Measurements from ENCODE around the gene KIF21B. TPM values are rescaled to one million over a fixed set of nuclear protein-coding genes. Genes with fewer than 3 reads are reported as not detected.

The KIF21B gene
- total RNA-seq, 1 experiment from 2014 or later, result 0.60 TPM

GRCh38 chr1:201042779-201043461, 19.4 kb upstream of the KIF21B start:
- peak; percentile 60 for DNase-seq (ENCODE audit: low read depth)

- DNase-seq (ENCODE audit: low read depth), result no peak
These were observed 17.5 kb upstream of the KIF21B start for GRCh38 chr1:201041011-201041410.

DNA sequence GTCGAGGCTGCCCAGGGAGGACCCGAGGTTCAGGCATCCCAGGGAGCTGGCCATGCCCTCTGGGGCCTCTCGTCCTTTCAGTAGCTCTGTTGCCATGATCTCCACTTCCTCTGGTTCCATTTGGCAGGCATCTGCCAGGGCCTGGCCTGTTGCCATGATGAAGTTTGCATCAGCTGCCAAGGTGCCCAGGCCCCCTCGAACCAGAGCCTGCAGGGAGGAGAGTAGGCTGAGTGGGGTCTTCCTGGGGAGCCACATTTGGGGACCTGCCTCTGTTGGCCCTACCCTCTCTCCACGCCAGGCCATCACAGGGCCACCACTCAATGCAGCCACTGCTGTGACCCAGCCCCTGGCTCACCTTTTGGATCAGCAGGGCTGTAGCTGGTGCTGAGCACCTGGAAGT, 16.4 kb upstream of the KIF21B start:
- no peak for DNase-seq (ENCODE audit: low read depth)

GRCh38 chr1:201039418-201039817, 15.9 kb upstream of the KIF21B start:
- no peak for DNase-seq (ENCODE audit: low read depth)

GRCh38 chr1:201038186-201038876, 14.8 kb upstream of the KIF21B start:
- DNase-seq (ENCODE audit: low read depth), result no peak

DNA sequence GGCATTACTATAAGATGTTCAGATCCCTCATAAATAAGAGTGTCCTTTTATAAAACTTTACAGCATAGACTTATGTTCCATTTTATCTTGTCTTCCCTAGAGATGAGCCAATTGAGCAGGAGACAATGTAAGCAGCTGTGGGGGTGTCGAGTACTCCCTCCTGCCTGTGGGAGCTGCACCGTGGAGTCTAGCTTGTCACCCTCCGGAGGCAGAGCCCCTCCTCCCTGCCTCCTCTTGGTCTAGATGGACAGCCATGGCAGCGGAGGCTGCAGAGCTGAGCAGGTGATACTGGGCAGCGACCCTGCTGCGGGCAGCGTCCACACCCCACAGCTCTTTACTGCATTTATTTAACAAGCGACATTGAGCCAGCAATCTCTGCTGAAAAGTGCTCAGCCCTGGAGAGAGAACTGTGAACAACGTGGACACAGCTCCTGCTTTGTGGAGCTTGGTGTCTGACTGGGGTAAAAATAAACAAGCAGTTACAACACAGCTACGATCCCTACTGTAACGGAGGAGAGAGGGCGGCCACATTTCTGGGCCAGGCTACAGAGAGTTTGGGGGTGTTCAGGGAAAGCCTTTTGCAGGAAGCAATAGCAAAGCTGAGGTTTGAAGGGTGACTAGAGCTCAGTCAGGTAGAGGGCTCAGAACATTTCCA, 12.8 kb upstream of the KIF21B start:
- DNase-seq (ENCODE audit: low read depth), result no peak

DNA sequence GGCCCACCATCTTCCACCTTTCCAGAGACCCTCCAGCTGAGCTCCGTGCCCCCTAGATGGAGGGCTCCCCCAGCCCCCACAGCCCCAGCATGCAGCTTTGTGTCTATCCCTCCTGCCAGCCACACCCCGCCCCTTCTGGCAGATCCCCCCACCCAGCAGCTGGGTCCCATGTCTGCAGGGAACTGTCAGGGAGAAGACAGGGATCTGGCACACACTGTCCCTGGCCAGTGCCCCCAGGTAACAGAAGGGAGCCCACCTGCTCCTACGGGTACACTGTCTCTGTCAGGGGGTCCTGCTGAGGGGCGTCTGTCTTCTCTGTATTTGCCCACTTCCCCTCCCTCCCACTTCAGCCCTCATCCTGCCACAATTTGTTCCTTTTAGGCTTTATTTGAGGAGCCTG, 11.2 kb upstream of the KIF21B start:
- no peak for DNase-seq (ENCODE audit: low read depth)

DNA sequence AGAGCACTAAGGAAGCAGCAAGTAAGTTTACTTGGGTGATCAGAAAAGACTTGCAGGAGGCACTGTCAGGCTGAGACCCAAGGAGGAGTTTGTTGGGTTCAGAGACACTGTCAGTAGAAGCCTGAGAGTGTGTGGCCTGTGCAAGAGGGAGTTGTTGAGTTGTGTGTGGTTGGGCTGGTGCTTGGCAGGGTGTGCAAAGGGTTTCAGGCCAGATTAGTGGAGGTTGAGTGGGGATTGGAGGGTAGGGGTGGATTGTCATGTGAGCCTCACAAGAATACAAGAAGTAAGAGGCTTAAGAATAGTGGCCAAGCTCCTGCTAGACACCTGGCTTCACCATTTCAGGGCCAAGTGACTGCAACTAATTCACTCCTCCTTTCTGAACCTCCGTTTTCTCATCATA, 8.9 kb upstream of the KIF21B start:
- DNase-seq (ENCODE audit: low read depth), result no peak

DNA sequence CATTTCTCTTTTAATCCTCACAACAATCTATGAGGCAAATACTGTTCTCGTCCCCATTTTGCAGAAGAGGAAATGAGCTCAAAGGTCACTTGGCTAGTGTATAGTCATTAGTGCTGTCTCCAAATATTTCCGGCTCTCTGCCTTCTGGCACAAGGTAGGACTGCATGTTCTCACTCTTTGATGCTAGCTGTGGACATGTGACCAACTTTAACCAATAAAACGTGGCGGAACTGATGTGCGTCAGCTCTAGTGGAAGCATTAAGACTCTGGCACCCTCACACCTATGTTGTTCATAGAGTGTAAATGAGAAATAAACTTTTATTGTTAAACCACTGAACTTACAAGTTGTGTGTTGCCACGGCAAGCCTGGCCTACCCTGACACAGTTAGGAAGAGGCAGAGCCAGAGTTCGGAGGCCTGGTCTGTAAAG, 5.0 kb upstream of the KIF21B start:
- DNase-seq (ENCODE audit: low read depth), result no peak

GRCh38 chr1:201026836-201027235, 3.3 kb upstream of the KIF21B start:
- no peak for DNase-seq (ENCODE audit: low read depth)

GRCh38 chr1:201026234-201026633, 2.7 kb upstream of the KIF21B start:
- no peak for DNase-seq (ENCODE audit: low read depth)

DNA sequence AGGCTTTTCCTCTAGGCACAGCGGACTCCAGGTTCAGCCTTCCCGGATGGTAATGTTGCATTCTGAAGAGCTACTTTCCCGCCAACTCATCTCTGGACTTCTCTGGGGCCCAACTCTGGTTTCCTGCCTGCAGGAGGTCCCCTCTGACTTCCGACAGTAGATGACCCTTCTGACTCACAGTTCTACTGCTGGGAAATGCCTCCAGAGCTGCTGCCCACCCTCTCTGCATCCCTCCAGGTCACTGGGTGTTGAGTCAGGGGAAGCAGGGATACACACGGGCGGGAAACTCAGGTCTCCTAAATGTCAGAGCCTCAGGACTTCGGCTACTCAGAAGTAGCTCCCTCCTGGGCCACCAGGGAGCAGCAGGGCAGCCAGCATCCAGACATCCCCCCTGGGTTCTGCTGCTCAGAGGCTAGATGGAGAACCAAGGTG, 2.1 kb upstream of the KIF21B start:
- peak; percentile 67 for DNase-seq (ENCODE audit: low read depth)

DNA sequence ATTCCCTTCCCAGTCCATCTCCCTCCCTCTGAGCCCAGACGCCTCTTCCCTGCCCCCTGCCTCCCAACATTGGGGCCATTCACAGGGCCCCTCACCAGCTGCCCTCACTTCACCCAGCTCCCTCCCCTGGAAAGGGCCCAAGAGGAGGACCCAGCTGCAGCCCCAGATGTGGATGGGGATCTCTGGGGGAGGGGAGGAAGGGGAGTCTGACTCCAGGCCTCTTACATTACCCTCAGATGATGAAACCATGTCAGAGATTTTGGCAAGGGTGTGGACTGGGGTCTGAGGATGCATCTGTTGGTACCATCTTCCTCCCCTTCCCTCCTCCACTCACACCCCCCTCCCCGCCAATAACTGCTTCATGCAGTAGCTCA, 1.1 kb upstream of the KIF21B start:
- no peak for DNase-seq (ENCODE audit: low read depth)

DNA sequence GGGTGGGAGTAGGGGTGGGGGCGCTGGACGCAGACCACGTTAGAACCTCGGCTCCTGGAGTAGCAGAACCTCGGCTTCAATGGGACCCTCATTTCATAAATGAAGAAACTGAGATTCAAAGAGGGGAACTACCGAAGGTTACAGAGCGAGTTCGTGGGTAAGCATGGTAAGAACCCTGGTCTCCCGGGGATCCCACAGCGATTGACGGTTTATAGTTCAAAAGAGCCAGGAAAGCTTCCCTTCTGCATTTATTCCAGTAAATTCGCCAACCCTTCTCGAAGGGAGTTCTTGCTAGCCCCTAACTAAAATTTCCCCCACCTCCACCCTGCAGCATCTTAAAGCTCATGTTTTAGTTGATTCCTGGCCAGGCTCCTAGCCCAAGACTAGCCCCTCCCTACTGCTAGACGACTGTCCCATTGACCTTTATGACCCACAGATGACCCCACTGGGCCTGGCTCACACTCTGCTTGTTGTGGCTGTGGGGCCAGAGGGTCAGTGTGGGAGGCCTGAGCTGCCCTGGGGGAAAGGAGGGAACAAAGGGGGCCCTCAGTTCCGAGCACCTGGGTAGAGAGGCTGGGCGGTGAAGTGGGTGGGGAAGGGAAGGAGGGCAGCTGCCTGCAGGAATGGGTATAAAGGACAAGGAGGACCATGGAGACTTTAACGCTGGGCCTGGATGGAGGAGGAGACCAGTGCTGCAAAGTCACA, 558 bp upstream of the KIF21B start:
- DNase-seq (ENCODE audit: low read depth), result no peak

GRCh38 chr1:201022820-201023516, 546 bp downstream of the KIF21B start:
- DNase-seq (ENCODE audit: low read depth), result no peak

DNA sequence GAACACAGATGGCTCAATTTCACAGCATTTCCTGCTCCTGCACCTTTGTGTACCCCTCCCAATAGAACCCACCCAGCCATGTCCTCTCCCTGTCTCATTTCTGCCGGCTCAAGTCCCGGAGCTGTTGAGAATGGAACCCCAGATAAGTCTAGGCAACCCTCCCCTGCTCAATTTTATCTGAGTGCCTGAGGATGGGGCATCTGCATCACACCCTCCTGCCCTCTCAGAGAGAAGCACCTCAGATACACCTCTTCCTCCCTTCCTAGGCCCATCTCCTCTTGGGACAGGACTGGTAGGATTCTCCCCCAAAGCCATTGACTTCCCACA, 1.1 kb downstream of the KIF21B start:
- DNase-seq (ENCODE audit: low read depth), result no peak

GRCh38 chr1:201021630-201022492, 1.7 kb downstream of the KIF21B start:
- DNase-seq (ENCODE audit: low read depth), result no peak

- DNase-seq (ENCODE audit: low read depth), result no peak
These were observed 2.5 kb downstream of the KIF21B start for GRCh38 chr1:201020721-201021629.

DNA sequence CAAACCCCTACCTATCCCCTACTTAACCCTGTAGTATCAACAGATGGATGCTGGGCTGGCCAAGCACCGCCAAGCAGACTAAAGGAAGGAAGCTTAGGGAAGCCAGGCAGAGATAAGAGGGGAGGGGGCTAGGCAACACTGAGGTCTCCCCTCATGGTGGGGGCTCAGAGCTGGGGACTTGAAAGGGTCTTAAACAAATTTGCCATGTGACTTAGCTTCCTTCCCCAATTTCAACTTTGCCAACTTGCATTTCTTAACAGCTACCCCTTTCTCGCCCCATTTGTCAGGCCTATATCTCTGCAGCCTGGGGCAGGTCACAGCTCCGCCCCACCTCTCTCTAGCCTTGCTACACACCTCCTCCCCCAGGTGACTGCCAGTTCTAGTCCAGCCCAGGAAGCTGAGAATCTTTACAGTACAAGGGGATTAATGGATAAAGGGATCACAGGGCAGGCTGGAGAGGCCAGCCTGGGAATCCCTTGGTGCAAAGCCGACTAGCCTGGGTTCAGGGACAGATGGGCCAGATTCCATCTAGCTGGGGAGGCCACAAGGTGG, 3.4 kb downstream of the KIF21B start:
- DNase-seq (ENCODE audit: low read depth), result no peak
